Activated CD8-positive, alpha-beta memory T cell treated with anti-CD3 and anti-CD28 coated beads for 1 hour (primary cell): ENCODE results near the gene TAS2R1.

Source experiments
- DNase-seq, 2 donors: peaks; one replicate each; pipeline ENCODE4 v3.0.0-alpha.2; 2020; ENCODE audit warnings: low read depth in 1 of 2; ENCODE audit errors: extremely low read depth in 1 of 2

TAS2R1 gene

DNA sequence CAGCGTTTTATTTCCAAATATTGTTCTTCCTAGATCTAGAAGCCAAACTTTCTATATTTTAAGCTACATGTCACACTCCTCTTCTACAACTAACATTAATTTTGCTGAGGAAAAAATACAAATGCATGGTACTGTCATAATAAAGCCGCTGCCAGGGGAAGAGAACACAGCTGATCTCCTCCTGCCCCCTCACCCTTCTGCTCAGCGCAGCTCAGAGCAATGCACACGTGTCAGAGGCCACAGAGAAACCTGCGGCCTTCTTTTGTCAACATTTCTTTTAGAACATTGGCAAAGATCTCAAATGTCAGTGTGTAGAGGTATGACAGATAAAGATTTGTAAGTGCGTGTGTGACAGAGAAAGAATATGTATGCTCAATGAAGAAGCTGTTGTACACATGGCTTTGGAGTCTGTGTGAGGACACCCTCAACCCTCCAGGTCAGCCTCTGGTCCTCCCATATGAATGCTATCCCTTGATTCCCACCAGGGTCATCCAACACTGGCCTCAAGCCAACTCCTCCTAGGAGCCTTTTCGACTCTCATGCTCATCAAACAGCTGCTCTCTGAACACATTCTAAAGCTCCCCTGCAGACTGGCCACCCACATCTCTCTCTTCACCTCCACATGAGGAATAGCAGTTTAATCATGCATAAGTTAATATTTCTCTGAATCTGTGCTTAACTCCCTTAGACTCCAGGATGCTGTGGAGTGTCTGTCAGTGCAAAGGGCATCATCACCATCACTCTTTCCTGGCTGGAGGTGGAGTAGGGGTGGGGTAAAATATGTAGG is 40.9 kb downstream of the TAS2R1 start:
- DNase-seq, result no peak

DNA sequence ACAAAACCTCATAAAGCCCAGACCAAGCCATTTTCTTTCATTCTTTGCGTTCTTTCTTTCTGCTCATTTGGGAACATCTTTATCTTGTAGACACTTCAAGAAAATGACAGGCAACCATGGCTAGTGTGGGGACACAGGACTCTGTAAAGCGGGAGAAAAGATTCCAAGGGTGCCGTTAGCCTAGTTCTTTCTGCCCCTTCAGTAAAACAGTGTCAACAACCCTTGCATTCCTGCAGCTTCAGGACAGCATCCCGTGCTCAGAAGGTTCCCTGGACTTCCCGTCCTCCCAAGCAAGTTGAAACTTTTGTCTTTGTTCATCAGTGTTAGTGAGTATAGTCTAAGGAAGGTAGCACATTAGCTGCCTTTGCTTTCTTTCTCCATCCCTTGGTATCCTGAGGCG is 41.9 kb downstream of the TAS2R1 start:
- DNase-seq, result no peak

DNA sequence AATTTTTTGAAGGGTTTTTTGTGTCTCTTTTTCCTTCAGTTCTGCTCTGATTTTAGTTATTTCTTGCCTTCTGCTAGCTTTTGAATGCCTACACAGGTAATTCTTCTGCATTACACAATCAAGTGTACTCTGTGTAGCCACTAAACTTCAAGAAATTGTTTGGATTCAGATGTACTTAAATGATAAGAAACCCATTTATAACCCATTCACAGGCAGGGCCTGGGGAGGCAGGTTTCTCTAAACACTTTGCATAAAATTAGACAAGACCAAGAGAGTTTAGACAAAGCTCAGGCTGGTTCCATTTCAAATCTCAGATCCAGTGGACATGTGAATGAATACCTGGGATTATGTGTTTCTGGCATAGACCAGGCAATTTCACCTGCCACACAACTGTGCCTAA is 43.0 kb downstream of the TAS2R1 start:
- no peak for DNase-seq

DNA sequence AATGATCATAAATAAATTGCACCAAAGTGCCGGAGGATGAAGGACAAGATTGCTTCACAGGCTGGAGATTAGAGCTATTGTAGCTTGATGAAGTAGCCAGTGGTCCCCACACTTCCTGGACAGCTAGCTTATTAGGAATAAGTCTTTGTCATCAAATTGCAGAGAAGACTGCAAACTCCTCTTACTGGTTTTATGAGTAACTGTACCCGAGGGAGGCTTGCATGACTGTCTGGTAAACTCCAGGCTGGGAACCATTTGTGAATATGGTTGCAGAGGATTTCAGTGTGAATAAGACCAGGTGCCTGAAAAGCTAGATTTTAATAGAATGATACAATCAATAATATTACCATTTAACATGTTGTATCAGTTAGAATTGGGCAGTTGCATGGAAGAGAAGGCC is 47.7 kb downstream of the TAS2R1 start:
- DNase-seq, result no peak
